H1 (cell line): Measurements from ENCODE around the gene ULK1. TPM values are rescaled to one million over a fixed set of nuclear protein-coding genes. Genes with fewer than 3 reads are reported as not detected.

Experiments
- ATF2 ChIP-seq: IDR thresholded peaks from 2 replicates; pipeline ENCODE4 v1.6.1; 2012; ENCODE audit warnings: low read length, inconsistent platforms
- BCL11A ChIP-seq, 2 experiments: IDR thresholded peaks; one replicate each; pipeline ENCODE4 v1.6.1; 2011; ENCODE audit warnings: low read depth in 2 of 2, low read length in 2 of 2, mild to moderate bottlenecking in 2 of 2
- CEBPB ChIP-seq: IDR thresholded peaks from 2 replicates; pipeline ENCODE4 v1.6.1; 2012; ENCODE audit warnings: low read depth, low read length
- JUN ChIP-seq: IDR thresholded peaks from 2 replicates; pipeline ENCODE4 v1.6.1; 2011; ENCODE audit warnings: low read depth, mild to moderate bottlenecking, improper control_type of control experiment, low read length
- KDM4A ChIP-seq: IDR thresholded peaks from one replicate; pipeline ENCODE4 v1.7.1; 2012; ENCODE audit warnings: low read depth, mild to moderate bottlenecking, moderate library complexity, low read length, inconsistent platforms; ENCODE audit not compliant: severe bottlenecking
- MAX ChIP-seq: IDR thresholded peaks from 2 replicates; pipeline ENCODE4 v1.6.1; 2012; ENCODE audit warnings: inconsistent platforms
- RBBP5 ChIP-seq: IDR thresholded peaks from 2 replicates; pipeline ENCODE4 v1.7.1; 2012; ENCODE audit warnings: low read depth, mild to moderate bottlenecking, inconsistent platforms, low read length, moderate library complexity, borderline replicate concordance
- SP1 ChIP-seq: IDR thresholded peaks from 2 replicates; pipeline ENCODE4 v1.6.1; 2011; ENCODE audit warnings: low read depth, low read length
- SP4 ChIP-seq: IDR thresholded peaks from 2 replicates; pipeline ENCODE4 v1.6.1; 2012; ENCODE audit warnings: low read length, inconsistent platforms
- polyA plus RNA-seq, 7 experiments: library from polyadenylated mRNA; depleted of rRNA in 3 of 7; stranded (reverse) in 5 of 7; unstranded in 2 of 7; fragments of >200 nt in 5 of 7; fragments of 200-250 nt in 2 of 7; gene quantifications; 1 replicate in 5 of 7; 2 replicates in 1 of 7; 4 replicates in 1 of 7; pipeline versions ENCODE4 v1.2.1 to v1.2.3, GENCODE V29; 2011 to 2013; ENCODE audit warnings: missing spikeins in 2 of 7, mixed read lengths in 2 of 7
- total RNA-seq: library from RNA; stranded (reverse); fragmentation: NEBNext Ultra II Directional; extraction: Animal tissue kit (Norgen Biotek cat#: 25700); gene quantifications from 2 replicates; pipeline ENCODE4 v1.2.1, GENCODE V29; 2021

The ULK1 gene
- total and polyA plus RNA-seq, 2 of the 8 experiments (the other 6 are each of a cell fraction or from before 2014, with no cell fraction given): 13.0 to 44.1 TPM

- TF ChIP-seq ATF2 (no peak), CEBPB (no peak), KDM4A (no peak), SP1 (no peak), MAX (no peak), SP4 (no peak), RBBP5 (no peak), BCL11A (IDR thresholded peaks at IDR 0.05; ENCODE audit: low read depth in 2 of 2, low read length in 2 of 2) (no peak), JUN (no peak)
Observed at GRCh38 chr12:131959641-131960589, 65.5 kb downstream of the ULK1 start (continued).
